Progenitor cell of endocrine pancreas (in vitro differentiated cells): ENCODE measurements around the gene DGUOK. TPM values are rescaled to one million over a fixed set of nuclear protein-coding genes. Genes with fewer than 3 reads are reported as not detected.

Source experiments
- DNase-seq: peaks from one replicate; pipeline ENCODE4 v3.0.0; 2021; ENCODE audit warnings: low spot score; ENCODE audit not compliant: unreplicated experiment
- H3K27ac Mint-ChIP-seq: 2 replicates; pipeline ENCODE4 v1.8.0; 2021; ENCODE audit warnings: mild to moderate bottlenecking, moderate library complexity, mixed read lengths
- H3K27me3 Mint-ChIP-seq: 2 replicates; pipeline ENCODE4 v1.8.0; 2021; ENCODE audit warnings: mixed read lengths
- H3K36me3 Mint-ChIP-seq: 2 replicates; pipeline ENCODE4 v1.8.0; 2022; ENCODE audit warnings: mixed read lengths; ENCODE audit not compliant: insufficient read depth
- H3K4me1 Mint-ChIP-seq: 2 replicates; pipeline ENCODE4 v1.8.0; 2021; ENCODE audit warnings: low read depth, mixed read lengths
- H3K4me3 Mint-ChIP-seq: 2 replicates; pipeline ENCODE4 v1.8.0; 2021; ENCODE audit warnings: low read depth, mild to moderate bottlenecking, moderate library complexity, mixed read lengths
- H3K9me3 Mint-ChIP-seq: 2 replicates; pipeline ENCODE4 v1.8.0; 2021; ENCODE audit warnings: low read depth, mixed read lengths
- total RNA-seq: library from RNA; stranded (reverse); gene quantifications from 2 replicates; pipeline ENCODE4 v1.2.1, GENCODE V29; 2021
- TF ChIP-seq, protein P1 (sequence below): fragments of 200-600 bp; sonication (generic); IDR thresholded peaks from one replicate; pipeline ENCODE4 v1.5.0; 2021; ENCODE audit warnings: antibody characterized with exemption, mild to moderate bottlenecking; ENCODE audit not compliant: unreplicated experiment

The DGUOK gene
- total RNA-seq, 1 donor from 2014 or later = 63.8 TPM

DNA sequence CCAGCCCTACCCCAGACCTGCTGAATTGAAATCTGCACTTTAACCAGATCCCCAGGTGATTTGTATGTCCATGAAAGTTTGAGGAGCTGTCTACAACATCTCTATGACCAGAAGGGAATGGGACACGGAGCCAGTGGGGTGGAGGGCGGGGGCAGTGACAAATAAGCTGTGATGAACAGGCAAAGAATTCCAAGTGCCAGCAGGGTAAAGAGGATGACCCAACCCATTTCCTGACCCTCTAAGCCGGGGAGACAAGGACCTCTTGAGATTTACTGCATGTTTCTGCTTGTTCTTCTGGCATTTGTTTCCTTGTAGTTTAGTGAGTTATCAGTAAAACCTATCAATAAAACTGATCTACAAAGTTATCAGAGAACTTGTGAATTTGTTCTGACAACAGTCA, 66.7 kb downstream of the DGUOK start:
- Mint-ChIP-seq H3K4me3 (no peak overlapping the region), H3K27me3 (no peaks in the 10 kb centered on the region), H3K36me3 (peaks cover 18% of the 10 kb centered on the region), H3K9me3 (no peaks in the 10 kb centered on the region), H3K4me1 (peaks cover 23% of the 10 kb centered on the region), H3K27ac (peak overlapping the region; percentile 8)
- no peak for DNase-seq
- TF ChIP-seq, protein P1, sequence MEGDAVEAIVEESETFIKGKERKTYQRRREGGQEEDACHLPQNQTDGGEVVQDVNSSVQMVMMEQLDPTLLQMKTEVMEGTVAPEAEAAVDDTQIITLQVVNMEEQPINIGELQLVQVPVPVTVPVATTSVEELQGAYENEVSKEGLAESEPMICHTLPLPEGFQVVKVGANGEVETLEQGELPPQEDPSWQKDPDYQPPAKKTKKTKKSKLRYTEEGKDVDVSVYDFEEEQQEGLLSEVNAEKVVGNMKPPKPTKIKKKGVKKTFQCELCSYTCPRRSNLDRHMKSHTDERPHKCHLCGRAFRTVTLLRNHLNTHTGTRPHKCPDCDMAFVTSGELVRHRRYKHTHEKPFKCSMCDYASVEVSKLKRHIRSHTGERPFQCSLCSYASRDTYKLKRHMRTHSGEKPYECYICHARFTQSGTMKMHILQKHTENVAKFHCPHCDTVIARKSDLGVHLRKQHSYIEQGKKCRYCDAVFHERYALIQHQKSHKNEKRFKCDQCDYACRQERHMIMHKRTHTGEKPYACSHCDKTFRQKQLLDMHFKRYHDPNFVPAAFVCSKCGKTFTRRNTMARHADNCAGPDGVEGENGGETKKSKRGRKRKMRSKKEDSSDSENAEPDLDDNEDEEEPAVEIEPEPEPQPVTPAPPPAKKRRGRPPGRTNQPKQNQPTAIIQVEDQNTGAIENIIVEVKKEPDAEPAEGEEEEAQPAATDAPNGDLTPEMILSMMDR = no peak

GRCh38 chr2:73993778-73994177, 67.1 kb downstream of the DGUOK start:
- TF ChIP-seq, protein P1 = no peak
- peaks cover 16% of the 10 kb centered on the region for H3K36me3 Mint-ChIP-seq
- peaks cover 23% of the 10 kb centered on the region for H3K4me1 Mint-ChIP-seq
- H3K9me3 Mint-ChIP-seq = no peaks in the 10 kb centered on the region
- H3K27ac Mint-ChIP-seq = peak overlapping the region; percentile 8
- H3K4me3 Mint-ChIP-seq = no peak overlapping the region
- no peaks in the 10 kb centered on the region for H3K27me3 Mint-ChIP-seq
- no peak for DNase-seq

- TF ChIP-seq, protein P1 = no peak
- Mint-ChIP-seq H3K9me3 (no peaks in the 10 kb centered on the region), H3K27me3 (no peaks in the 10 kb centered on the region), H3K36me3 (peaks cover 14% of the 10 kb centered on the region), H3K4me3 (no peak overlapping the region), H3K27ac (peak overlapping the region; percentile 66), H3K4me1 (peaks cover 22% of the 10 kb centered on the region)
- DNase-seq = no peak
Measured at GRCh38 chr2:73994178-73994831, 67.6 kb downstream of the DGUOK start.

DNA sequence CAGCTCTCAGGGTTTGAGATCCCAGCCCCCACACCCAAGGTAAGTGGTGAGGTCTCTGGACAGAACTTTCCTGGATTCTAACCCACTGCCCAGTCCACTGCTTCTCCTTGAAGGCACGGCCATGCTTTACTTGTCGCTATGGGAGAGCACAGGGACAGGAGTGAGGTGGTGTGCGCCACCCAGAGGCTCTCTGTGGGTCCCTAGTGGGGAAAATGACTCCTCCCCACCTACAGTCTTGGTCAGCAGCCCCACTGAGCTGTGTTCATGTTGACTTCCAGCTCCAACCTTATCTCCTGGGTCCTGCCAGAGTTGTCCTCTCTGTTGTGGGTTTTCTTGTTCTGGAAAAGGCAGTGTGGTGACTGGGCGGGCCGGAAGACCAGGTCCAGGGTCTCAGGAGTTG, 69.1 kb downstream of the DGUOK start:
- Mint-ChIP-seq H3K9me3 (no peaks in the 10 kb centered on the region), H3K36me3 (peaks cover 4% of the 10 kb centered on the region), H3K27me3 (no peaks in the 10 kb centered on the region), H3K4me3 (no peak overlapping the region), H3K4me1 (peaks cover 28% of the 10 kb centered on the region), H3K27ac (no peak overlapping the region)
- TF ChIP-seq, protein P1 = no peak
- DNase-seq = no peak

- Mint-ChIP-seq H3K27me3 (no peaks in the 10 kb centered on the region), H3K4me3 (no peak overlapping the region), H3K4me1 (peaks cover 35% of the 10 kb centered on the region), H3K9me3 (no peaks in the 10 kb centered on the region), H3K36me3 (peaks cover 1% of the 10 kb centered on the region), H3K27ac (no peak overlapping the region)
- no peak for DNase-seq
- TF ChIP-seq, protein P1 = no peak
Measured at GRCh38 chr2:73997813-73998212, 71.1 kb downstream of the DGUOK start.
